HG02943 (cell line): ENCODE data around the gene CDH16.
A peak's percentile ranks its signal among the peaks of the same experiment; 100 is the strongest.
"Not testable (repeated sequence)": the region's sequence is repeated elsewhere in the genome, so short reads cannot be mapped to it uniquely, and the experiment has no call there.

Source experiments
- ATAC-seq: cut with Tn5 transposase; IDR thresholded peaks from one replicate; pipeline ENCODE4 v1.9.1; 2021; ENCODE audit warnings: mild to moderate bottlenecking, low read depth, moderate library complexity; ENCODE audit not compliant: unreplicated experiment

Gene CDH16

GRCh38 chr16:66918803-66919568 lies at the start of gene CDH16:
Gene CDH16, minus strand, starts transcription at chr16:66918885. Its CDS starts 820 bp downstream, at chr16:66918065.
- no peak for ATAC-seq

DNA sequence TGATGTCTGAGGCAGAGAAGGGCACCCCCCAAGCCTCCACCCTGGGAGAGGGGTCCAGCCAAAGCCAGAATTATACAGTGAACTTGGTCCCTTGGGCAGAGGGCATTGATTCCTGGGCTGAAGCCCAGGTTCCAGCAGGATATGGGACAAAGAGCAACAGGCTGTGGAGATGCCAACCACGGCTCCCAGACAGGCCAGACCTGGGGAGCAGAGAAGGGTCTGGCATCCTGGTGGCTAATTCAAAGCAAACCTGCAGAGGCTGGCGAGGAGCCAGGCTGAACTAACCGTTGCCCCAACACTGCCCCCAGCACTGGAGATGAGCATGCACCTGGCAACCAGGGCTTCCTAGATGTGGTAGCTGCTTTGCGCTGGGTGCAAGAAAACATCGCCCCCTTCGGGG lies 45.4 kb upstream of the CDH16 start:
- no peak for ATAC-seq

GRCh38 chr16:66961914-66962313 lies 43.2 kb upstream of the CDH16 start:
- ATAC-seq = no peak

- peak; percentile 61 for ATAC-seq
Observed at GRCh38 chr16:66961065-66961744, 42.5 kb upstream of the CDH16 start, which contains the start of gene CES3. Gene CES3, plus strand, starts transcription at chr16:66961266. Its CDS starts 42 bp downstream, at chr16:66961308.

GRCh38 chr16:66960270-66960669 lies 41.6 kb upstream of the CDH16 start:
- no peak for ATAC-seq

DNA sequence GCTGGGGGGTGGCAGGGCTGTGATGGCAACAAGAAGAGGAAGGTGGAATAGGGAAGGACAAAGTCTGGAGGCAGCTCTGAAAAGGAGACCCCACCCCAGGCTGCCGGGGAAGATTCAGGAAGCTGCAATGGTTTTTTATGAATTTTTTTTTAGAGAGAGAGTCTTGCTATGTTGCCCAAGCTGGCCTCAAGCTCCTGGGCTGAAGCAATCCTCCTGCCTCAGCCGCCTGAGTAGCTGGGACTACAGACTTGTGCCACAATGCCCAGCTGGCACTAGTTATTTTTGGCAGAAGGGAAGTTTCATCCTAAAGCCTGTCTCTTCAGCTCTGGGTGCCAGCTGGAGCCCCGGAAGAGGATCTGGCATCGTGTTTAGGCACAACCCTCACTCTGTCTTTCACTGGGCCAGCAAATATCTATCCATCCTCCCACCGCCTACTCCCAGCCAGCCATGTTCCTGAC lies 41.0 kb upstream of the CDH16 start:
- no peak for ATAC-seq

DNA sequence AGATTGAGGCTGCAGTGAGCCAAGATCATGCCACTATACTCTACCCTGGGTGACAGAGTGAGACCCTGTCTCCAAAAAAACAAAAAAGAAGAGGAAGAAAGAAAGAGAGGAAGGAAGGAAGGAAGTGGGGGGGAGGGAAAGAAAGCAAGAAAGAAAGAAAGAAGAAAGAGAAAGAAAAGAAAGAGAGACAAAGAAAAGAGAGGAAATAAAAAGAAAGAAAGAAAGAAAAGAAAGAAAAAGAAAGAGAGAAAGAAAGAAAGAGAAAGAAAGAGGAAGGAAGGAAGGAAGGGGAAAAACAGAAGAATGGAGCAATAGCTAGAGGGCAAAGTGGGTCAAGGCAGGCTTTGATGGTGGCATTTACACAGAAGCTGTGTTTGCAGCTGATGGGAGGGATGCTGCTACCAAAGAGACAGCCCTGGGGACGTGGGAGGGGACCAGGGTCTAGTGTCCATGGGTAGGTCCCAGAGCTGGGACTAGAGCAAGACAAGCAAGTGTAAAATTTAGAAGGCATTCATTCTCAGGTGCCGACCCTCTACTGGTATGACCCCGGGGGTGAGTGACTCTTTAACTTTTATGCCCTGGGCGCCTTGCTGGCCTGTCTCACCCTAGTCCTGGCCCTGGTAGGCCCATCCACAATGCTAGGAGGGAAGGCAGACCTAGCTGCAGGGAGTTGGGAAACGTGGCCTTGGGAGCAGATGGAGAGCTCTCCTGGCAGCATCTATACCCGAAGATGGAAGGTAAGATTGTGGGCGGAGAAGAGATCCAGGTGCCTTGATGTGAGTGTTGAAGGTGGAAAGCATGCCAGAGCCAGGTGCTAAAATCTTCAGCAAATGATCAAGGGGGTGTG lies 40.4 kb upstream of the CDH16 start:
- no peak for ATAC-seq

GRCh38 chr16:66956154-66956457 lies 37.4 kb upstream of the CDH16 start:
- not testable (repeated sequence) for ATAC-seq

DNA sequence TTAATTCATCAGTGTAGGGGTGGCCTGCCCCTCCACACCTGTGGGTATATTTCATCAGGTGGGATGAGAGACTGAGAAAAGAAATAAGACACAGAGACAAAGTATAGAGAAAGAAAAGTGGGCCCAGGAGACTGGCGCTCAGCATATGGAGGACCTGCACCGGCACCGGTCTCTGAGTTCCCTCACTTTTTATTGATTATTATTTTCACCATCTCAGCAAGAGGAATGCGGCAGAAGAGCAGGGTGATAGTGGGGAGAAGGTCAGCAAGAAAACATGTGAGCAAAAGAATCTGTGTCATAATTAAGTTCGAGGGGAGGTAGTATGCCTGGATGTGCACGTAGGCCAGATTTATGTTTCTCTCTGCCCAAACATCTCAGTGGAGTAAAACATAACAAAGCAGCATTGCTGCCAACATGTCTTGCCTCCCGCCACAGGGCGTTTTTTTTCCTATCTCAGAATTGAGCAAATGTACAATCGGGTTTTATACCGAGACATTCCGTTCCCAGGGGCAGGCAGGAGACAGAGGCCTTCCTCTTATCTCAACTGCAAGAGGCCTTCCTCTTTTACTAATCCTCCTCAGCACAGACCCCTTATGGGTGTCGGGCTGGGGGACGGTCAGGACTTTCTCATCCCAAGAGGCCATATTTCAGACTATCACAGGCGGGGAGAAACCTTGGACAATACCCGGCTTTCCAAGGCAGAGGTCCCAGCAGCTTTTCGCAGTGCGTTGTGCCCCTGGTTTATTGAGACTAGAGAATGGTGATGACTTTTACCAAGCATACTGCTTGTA lies 36.9 kb upstream of the CDH16 start:
- not testable (repeated sequence) for ATAC-seq

DNA sequence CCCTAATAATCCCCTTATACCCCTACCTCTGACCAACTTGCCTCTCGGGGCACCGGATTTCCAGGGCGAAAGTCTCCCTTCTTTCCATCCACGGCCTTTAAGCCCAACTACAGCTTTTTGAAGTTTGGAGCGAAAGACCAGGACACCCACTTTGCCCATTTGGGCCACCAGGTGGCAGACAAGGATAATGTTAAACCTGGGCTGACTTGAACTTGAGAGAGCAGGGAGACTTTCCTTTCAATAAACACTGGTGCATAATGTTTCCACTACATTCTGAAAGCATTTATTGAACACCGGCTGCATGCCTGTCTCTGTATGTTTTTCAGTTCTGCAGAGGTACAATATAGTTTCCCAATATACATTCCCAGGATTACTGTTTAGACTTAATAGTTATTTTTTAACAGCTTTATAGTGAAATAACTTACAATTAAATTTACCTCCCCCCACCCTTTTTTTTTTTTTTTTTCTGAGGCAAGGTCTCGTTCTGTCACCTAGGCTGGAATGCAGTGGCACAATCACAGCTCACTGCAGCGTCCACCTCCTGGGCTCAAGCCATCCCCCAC lies 35.5 kb upstream of the CDH16 start:
- ATAC-seq = no peak

DNA sequence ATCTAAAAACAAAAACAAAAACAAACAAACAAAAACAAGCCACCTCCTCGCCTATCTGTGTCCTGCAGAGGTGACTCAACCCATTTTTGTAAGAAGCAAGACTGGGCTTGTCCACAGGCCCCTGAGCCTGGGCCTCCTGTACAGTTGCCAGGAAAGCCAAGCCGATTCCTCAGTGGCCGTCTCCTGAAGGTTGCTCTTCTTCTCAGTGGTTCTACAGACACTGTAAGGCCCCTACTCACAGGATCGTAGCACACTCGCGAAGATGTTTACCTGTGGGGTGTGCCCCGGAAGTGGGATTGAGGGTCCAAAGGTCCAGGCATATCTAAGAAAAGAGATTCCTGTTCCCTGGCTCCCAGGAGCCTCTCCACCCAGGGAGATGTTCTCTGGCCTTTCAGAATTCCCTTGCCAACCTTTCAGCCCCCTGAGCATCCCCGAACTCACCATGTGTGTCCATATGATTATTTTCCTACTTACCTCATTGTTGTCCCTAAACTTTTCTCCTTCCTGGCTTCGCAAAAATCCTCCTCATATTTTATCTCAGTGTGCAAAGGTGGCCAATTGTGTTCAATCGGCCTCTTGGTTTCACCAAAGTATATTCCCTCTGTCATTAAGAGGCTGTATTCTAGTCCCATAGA lies 34.9 kb upstream of the CDH16 start:
- no peak for ATAC-seq

DNA sequence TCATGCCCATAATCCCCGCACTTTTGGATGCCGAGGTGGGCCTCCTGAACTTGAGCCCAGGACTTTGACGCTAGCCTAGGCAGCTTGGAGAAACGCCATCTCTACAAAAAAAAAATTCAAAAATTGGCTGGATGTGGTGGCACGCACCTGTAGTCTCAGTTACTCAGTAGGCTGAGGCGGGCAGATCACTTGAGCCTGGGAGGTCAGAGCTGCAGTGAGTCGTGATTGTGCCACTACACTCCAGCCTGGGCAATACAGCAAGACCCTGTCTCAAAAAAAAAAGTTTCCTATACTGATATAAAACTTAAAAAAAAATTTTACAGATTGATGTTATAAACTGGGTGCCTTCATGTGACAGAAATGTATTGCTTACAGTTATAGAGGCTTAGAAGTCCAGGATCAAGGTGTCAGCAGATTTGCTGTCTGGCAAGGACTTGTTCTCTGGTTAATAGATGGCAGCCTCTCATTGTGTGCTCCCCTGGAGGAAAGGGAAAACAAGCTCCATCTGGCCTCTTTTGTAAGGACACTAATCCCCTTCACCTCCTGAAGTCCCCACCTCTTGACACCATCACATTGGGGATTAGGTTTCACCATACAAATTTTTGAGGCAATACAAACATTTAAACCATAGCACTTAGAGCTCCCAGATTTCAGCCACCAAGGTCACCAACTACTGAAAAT lies 33.9 kb upstream of the CDH16 start:
- no peak for ATAC-seq

DNA sequence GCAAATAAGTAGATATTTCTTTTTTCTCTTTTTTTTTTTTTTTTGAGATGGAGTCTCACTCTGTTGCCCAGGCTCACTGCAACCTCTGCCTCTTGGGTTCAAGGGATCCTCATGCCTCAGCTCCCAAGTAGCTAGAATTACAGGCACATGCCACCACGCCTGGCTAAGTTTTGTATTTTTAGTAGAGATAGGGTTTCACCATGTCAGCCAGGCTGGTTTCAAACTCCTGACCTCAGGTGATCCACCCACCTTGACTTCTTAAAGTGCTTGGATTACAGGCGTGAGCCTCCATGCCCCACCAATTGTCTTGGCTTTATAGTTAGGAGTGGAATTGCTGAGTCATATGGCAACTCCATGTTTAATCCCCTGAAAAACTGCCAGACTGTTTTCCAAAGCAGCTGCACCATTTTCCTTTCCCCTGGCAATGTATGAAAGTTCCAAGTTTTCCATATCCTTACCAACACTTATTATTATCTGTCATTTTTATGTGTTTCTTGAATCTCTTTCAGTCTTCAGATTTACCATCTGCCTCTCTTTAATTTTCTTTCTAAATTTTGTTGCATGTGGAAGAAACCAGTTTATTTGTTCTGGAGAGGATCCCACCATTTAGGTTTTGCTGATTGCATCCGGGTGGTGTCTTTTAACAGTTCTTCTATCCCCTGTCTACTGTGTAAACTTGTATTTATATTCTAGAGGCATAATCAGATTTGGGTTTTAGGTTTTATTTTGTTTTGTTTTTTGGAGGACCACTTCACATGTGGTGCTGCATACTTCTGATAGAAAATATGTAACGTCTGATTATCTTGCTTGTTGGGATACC lies 32.5 kb upstream of the CDH16 start:
- ATAC-seq = no peak

DNA sequence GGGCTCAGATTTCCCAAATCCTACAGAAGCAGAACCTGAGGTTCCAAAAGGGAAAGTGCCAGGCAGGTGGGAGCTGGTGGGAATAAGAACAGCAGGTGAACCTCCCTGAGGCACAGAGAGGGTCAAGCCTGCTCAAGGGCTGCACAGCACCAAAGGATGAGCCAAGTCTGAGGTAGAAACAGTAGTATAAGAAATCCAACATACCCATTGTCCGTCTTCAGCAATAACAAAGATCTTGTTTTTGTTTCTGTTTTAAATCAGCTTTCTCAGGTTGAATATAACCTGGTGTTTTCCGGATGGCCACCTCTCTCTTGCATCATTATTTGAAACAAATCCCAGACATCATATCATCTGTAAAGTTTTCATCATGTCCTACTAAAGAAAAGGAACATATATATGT lies 31.8 kb upstream of the CDH16 start:
- ATAC-seq = no peak

- no peak for ATAC-seq
Observed at GRCh38 chr16:66949472-66949871, 30.8 kb upstream of the CDH16 start.

GRCh38 chr16:66948837-66949225 lies 30.1 kb upstream of the CDH16 start:
- no peak for ATAC-seq

DNA sequence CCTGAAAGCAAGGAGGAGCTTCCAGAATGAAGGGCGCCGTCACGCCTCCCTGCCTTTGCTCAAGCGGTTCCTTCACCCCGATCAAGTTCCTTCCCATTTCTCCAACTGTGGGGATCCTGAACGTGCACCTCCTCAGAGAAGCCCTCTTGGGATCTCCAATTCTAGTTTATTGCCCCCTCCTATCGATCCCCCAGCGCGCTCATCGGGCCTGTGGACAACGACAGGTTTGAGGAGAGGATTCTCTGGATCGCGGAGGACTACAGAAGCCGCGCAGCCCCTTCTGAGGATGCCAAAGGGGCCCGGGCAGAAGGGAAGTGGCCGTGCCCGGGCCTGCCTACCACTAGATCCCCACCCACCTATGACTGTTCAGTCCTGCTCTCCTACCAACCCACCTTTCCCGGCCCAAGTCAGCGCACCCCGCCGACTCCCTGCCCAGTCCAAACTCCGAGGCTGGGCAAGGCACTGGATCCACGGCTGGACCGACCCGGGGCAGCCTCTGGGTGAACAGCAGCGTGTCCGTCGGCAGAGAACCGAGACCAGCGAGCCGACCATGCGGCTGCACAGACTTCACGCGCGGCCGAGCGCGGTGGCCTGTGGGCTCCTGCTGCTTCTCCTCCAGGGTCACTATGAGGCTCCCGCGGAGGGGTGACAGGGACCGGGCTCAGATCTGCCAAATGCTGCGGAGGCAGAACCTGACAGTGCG lies 29.6 kb upstream of the CDH16 start:
- no peak for ATAC-seq
